HepG2 (cell line): ENCODE data around the gene ZKSCAN8. TPM values are rescaled to one million over a fixed set of nuclear protein-coding genes. Genes with fewer than 3 reads are reported as not detected.

Experiments
- FOSL1 ChIP-seq: sonication (generic); formaldehyde crosslinking; IDR thresholded peaks from 2 replicates; pipeline ENCODE4 v1.9.0; 2021; ENCODE audit warnings: missing genetic modification reagents, borderline replicate concordance
- GTF2F1 ChIP-seq: fragments of 150-350 bp; IDR thresholded peaks from 2 replicates; pipeline ENCODE4 v1.6.1; 2014; ENCODE audit warnings: low read length
- GZF1 ChIP-seq: sonication (generic); formaldehyde crosslinking; IDR thresholded peaks from 2 replicates; pipeline ENCODE4 v1.5.1; 2020; ENCODE audit warnings: mild to moderate bottlenecking, missing genetic modification reagents
- HOXA5 ChIP-seq: sonication (generic); formaldehyde crosslinking; IDR thresholded peaks from 2 replicates; pipeline ENCODE4 v1.4.0; 2020; ENCODE audit warnings: missing genetic modification reagents
- NAIF1 ChIP-seq: sonication (generic); formaldehyde crosslinking; IDR thresholded peaks from 2 replicates; pipeline ENCODE4 v1.5.0; 2020; ENCODE audit warnings: mild to moderate bottlenecking, missing genetic modification reagents, borderline replicate concordance
- NR2C2 ChIP-seq: sonication (generic); formaldehyde crosslinking; IDR thresholded peaks from 2 replicates; pipeline ENCODE4 v1.4.0; 2020; ENCODE audit warnings: missing genetic modification reagents, mild to moderate bottlenecking, moderate library complexity, borderline replicate concordance
- RARG ChIP-seq: sonication (generic); formaldehyde crosslinking; IDR thresholded peaks from 2 replicates; pipeline ENCODE4 v1.4.0; 2020; ENCODE audit warnings: low read depth, mild to moderate bottlenecking, missing genetic modification reagents
- STAT6 ChIP-seq: sonication (generic); formaldehyde crosslinking; IDR thresholded peaks from 2 replicates; pipeline ENCODE4 v1.4.0; 2020; ENCODE audit warnings: missing genetic modification reagents, mild to moderate bottlenecking, borderline replicate concordance
- TEAD3 ChIP-seq: optimal IDR thresholded peaks from 2 replicates; pipeline ENCODE3; 2016; ENCODE audit warnings: borderline replicate concordance
- ZNF3 ChIP-seq: IDR thresholded peaks from 2 replicates; pipeline ENCODE4 v1.7.0; 2017; ENCODE audit warnings: inconsistent platforms
- ZNF562 ChIP-seq: sonication (generic); formaldehyde crosslinking; IDR thresholded peaks from 2 replicates; pipeline ENCODE4 v1.8.0; 2022; ENCODE audit warnings: missing genetic modification reagents, borderline replicate concordance
- ZNF580 ChIP-seq: IDR thresholded peaks from 2 replicates; pipeline ENCODE4 v1.6.1; 2016; ENCODE audit warnings: low read depth, borderline replicate concordance
- ZNF644 ChIP-seq: IDR thresholded peaks from 2 replicates; pipeline ENCODE4 v1.6.1; 2016; ENCODE audit warnings: low read depth
- ZNF75D ChIP-seq: sonication (generic); formaldehyde crosslinking; IDR thresholded peaks from 2 replicates; pipeline ENCODE4 v1.8.1; 2023; ENCODE audit warnings: missing genetic modification reagents, mild to moderate bottlenecking, borderline replicate concordance
- ZSCAN20 ChIP-seq: sonication (generic); formaldehyde crosslinking; IDR thresholded peaks from 2 replicates; pipeline ENCODE4 v1.4.0; 2020; ENCODE audit warnings: missing genetic modification reagents, mild to moderate bottlenecking, borderline replicate concordance
- polyA plus RNA-seq, 8 experiments: library from polyadenylated mRNA; depleted of rRNA in 3 of 8; stranded (reverse) in 7 of 8; unstranded in 1 of 8; fragments of >200 nt; fragmentation: Illumina TruSeq in 4 of 8; extraction: Trizol in 4 of 8; gene quantifications; 2 replicates each; pipeline versions ENCODE4 v1.2.1 to v1.2.3, GENCODE V29; 2011 to 2016; ENCODE audit warnings: low read depth in 4 of 8, missing spikeins in 1 of 8, mixed read lengths in 1 of 8; ENCODE audit not compliant: insufficient read depth in 1 of 8
- total RNA-seq, 5 experiments: library from RNA; depleted of rRNA; stranded (reverse); fragments of >200 nt; fragmentation: Illumina TruSeq; extraction: Trizol; gene quantifications; 2 replicates each; pipeline ENCODE4 v1.2.3, GENCODE V29; 2016; ENCODE audit warnings: low read depth in 1 of 5
- TF ChIP-seq, protein P1 (sequence below): sonication (generic); formaldehyde crosslinking; IDR thresholded peaks from 2 replicates; pipeline ENCODE4 v1.8.0; 2022; ENCODE audit warnings: missing genetic modification reagents, mild to moderate bottlenecking, moderate library complexity, borderline replicate concordance
- TF ChIP-seq, protein P2 (sequence below): sonication (generic); formaldehyde crosslinking; IDR thresholded peaks from 2 replicates; pipeline ENCODE4 v1.5.0; 2020; ENCODE audit warnings: missing genetic modification reagents, mild to moderate bottlenecking, borderline replicate concordance
- TF ChIP-seq, protein P3 (sequence below): sonication (generic); formaldehyde crosslinking; IDR thresholded peaks from 2 replicates; pipeline ENCODE4 v1.8.0; 2022; ENCODE audit warnings: mild to moderate bottlenecking, missing genetic modification reagents, moderate library complexity

The ZKSCAN8 gene
- total and polyA plus RNA-seq, 2 of the 13 experiments (the other 11 are each of a cell fraction or from before 2014, with no cell fraction given): 12.4 to 20.9 TPM

GRCh38 chr6:28141500-28142329 lies at the start of gene ZKSCAN8 (continued):
- TF ChIP-seq STAT6 (peak; percentile 92; the same call in 1 of the 2 replicates), HOXA5 (CRISPR knock-in tag) (no peak; the same call in 1 of the 2 replicates), ZNF75D (CRISPR knock-in tag) (no peak; the same call in 1 of the 2 replicates), TEAD3 (peak; percentile 82), ZNF580 (peak; percentile 93; the same call in 1 of the 2 replicates), RARG (CRISPR knock-in tag) (0 out of 2 replicates have a peak, but pooled peaks have one; percentile 54), ZSCAN20 (CRISPR knock-in tag) (no peak), NAIF1 (peak; percentile 96), FOSL1 (0 out of 2 replicates have a peak, but pooled peaks have one; percentile 9), ZNF644 (0 out of 2 replicates have a peak, but pooled peaks have one; percentile 20), NR2C2 (CRISPR knock-in tag) (peak; percentile 91), ZNF3 (CRISPR knock-in tag) (no peak), GZF1 (CRISPR knock-in tag) (peak; percentile 93; the same call in 1 of the 2 replicates), GTF2F1 (no peak), ZNF562 (CRISPR knock-in tag) (no peak)
- TF ChIP-seq, protein P1, sequence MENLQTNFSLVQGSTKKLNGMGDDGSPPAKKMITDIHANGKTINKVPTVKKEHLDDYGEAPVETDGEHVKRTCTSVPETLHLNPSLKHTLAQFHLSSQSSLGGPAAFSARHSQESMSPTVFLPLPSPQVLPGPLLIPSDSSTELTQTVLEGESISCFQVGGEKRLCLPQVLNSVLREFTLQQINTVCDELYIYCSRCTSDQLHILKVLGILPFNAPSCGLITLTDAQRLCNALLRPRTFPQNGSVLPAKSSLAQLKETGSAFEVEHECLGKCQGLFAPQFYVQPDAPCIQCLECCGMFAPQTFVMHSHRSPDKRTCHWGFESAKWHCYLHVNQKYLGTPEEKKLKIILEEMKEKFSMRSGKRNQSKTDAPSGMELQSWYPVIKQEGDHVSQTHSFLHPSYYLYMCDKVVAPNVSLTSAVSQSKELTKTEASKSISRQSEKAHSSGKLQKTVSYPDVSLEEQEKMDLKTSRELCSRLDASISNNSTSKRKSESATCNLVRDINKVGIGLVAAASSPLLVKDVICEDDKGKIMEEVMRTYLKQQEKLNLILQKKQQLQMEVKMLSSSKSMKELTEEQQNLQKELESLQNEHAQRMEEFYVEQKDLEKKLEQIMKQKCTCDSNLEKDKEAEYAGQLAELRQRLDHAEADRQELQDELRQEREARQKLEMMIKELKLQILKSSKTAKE (CRISPR knock-in tag): peak; percentile 52; the same call in 1 of the 2 replicates
- TF ChIP-seq, protein P2, sequence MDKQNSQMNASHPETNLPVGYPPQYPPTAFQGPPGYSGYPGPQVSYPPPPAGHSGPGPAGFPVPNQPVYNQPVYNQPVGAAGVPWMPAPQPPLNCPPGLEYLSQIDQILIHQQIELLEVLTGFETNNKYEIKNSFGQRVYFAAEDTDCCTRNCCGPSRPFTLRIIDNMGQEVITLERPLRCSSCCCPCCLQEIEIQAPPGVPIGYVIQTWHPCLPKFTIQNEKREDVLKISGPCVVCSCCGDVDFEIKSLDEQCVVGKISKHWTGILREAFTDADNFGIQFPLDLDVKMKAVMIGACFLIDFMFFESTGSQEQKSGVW: 0 out of 2 replicates have a peak, but pooled peaks have one; percentile 68
- TF ChIP-seq, protein P3, sequence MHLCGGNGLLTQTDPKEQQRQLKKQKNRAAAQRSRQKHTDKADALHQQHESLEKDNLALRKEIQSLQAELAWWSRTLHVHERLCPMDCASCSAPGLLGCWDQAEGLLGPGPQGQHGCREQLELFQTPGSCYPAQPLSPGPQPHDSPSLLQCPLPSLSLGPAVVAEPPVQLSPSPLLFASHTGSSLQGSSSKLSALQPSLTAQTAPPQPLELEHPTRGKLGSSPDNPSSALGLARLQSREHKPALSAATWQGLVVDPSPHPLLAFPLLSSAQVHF (CRISPR knock-in tag): peak; percentile 81; the same call in 1 of the 2 replicates
